ENCODE results near the gene NGEF. TPM values are rescaled to one million over a fixed set of nuclear protein-coding genes. Genes with fewer than 3 reads are reported as not detected.

NGEF gene
- total and polyA plus RNA-seq, 8 donors = 3.3 to 7.1 (median 5.4) TPM

DNA sequence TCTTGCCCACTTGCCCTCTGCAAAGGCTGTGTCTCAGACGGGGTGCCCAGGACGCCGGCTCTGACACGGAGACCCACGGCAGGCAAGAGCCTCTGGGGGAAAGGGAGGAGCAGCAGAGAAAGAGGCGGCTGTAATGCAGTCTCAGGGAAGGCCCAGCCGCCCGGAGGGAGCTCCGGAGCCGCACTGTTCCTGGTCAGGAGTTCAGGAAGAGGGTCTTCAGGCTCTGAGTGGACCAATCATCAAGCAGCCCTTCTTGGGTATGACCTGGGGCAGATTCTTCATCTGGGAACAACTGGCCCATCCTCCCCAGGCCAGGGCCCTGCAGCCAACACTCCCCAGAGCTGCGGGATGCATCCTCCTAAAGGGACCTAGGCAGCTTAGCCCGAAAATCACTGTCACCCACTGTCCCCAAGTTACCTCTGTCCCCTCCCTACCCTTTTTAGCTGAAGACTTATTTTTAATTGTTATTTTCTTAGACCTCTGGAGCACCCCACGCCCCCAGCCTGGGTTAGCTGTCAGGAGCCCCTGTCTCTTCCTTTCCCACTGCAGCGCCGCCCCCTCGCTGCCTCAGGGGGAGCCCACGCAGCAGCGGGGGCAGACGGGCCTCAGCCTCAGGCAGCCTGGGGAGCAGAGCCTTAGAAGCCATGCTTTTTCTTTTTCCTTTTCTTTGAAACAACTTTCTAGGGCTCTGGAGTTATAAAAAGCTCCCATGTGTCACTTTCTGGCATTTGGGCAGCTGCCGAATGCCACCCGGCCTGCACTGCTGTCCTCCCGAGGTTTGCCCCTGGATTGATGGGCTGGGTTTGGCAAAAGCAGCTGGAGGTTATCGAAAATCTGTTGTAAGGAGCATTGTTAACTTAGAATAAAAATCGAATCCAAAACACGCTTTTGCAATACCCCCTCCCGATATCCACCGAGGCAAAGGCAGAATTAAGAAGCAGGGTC, 18.8 kb upstream of the NGEF start:
- DNase-seq (peak in 1 of 6 donors; percentile 36), FAIRE-seq (no peak)
- H3K9me3 ChIP-seq = no peaks in the 10 kb centered on the region

DNA sequence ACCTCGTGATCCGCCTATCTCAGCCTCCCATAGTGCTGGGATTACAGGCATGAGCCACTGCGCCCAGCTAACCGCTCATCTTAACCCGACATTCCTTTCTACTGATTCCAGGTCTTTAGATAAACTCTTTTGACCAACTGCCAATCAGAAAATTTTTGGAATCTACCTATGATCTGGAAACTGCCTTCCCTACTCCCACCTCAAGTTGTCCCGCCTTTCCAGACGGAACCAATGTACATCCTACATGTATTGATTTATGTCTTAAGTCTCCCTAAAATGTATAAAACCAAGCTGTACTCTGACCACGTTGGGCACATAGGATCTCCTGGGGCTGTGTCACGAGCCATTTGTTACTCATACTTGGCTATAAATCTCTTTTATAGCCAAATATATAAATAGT, 16.3 kb upstream of the NGEF start:
- TF ChIP-seq, protein P1, sequence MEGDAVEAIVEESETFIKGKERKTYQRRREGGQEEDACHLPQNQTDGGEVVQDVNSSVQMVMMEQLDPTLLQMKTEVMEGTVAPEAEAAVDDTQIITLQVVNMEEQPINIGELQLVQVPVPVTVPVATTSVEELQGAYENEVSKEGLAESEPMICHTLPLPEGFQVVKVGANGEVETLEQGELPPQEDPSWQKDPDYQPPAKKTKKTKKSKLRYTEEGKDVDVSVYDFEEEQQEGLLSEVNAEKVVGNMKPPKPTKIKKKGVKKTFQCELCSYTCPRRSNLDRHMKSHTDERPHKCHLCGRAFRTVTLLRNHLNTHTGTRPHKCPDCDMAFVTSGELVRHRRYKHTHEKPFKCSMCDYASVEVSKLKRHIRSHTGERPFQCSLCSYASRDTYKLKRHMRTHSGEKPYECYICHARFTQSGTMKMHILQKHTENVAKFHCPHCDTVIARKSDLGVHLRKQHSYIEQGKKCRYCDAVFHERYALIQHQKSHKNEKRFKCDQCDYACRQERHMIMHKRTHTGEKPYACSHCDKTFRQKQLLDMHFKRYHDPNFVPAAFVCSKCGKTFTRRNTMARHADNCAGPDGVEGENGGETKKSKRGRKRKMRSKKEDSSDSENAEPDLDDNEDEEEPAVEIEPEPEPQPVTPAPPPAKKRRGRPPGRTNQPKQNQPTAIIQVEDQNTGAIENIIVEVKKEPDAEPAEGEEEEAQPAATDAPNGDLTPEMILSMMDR (IDR thresholded peaks at IDR 0.05) = no peak
- Histone ChIP-seq H3K27me3 (no peaks in the 10 kb centered on the region), H3K27ac (no peak overlapping the region), H3K4me1 (no peaks in the 10 kb centered on the region), H3K4me3 (no peak overlapping the region), H3K9me3 (no peaks in the 10 kb centered on the region), H3K36me3 (no peaks in the 10 kb centered on the region)
- intact Hi-C loops (cut with DNase I) = no loop called here
- FAIRE-seq = no peak
- DNase-seq = no peak
- ATAC-seq = no peak
- WGBS, 2 donors = 77 to 90% methylated on average over 9 of the region's 9 CpGs

More for the DNA sequence above, 18.8 kb upstream of the NGEF start:
- H3K36me3 ChIP-seq = no peaks in the 10 kb centered on the region
- H3K4me1 ChIP-seq = no peaks in the 10 kb centered on the region
- WGBS, 2 donors = 75 to 79% methylated on average over 27 of the region's 27 CpGs
- ATAC-seq = no peak
- TF ChIP-seq, protein P1 (IDR thresholded peaks at IDR 0.05) = no peak
- H3K4me3 ChIP-seq = no peak overlapping the region
- H3K27me3 ChIP-seq = no peaks in the 10 kb centered on the region
- no peak overlapping the region for H3K27ac ChIP-seq
- intact Hi-C loops (cut with DNase I) = loop anchor here in 1 of 3 donors (10.0 kb wide), 1 partner anchor 417 kb away; no protein-coding TSS in a partner anchor

DNA sequence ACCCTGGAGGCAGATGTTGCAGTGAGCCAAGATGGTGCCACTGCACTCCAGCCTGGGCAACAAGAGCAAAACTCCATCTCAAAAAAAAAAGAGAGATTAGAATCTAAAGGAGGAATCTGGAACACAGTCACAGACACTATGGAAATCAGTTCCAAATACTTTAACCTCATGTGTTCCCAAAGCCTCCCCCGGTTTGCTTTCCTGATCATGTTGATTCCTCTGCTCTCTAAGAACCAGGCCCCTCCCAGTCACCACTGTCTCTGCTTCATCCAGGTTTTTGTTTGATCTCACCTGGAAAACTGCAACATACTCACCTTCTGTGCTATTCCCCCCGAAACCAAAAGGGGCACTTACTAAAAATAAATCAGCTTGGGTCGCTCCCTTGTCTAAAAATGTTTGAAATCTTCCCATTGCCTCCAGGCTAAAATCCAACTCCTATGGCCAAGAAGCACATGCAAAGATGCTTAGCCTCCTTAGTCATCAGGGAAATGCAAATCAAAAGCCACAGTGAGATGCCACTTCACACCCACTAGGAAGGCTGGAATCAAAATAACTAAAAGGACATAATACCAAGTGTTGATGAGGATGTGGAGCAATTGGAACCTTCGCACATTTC, 13.2 kb upstream of the NGEF start:
- Histone ChIP-seq H3K4me1 (no peaks in the 10 kb centered on the region), H3K27ac (no peak overlapping the region), H3K36me3 (no peaks in the 10 kb centered on the region), H3K4me3 (no peak overlapping the region), H3K9me3 (no peaks in the 10 kb centered on the region), H3K27me3 (no peaks in the 10 kb centered on the region)
- 81 to 90% methylated on average over 4 of the region's 4 CpGs for WGBS, 2 donors
- DNase-seq (no peak), ATAC-seq (no peak), FAIRE-seq (no peak)
- intact Hi-C loops (cut with DNase I) = no loop called here
- TF ChIP-seq, protein P1 (IDR thresholded peaks at IDR 0.05) = no peak

DNA sequence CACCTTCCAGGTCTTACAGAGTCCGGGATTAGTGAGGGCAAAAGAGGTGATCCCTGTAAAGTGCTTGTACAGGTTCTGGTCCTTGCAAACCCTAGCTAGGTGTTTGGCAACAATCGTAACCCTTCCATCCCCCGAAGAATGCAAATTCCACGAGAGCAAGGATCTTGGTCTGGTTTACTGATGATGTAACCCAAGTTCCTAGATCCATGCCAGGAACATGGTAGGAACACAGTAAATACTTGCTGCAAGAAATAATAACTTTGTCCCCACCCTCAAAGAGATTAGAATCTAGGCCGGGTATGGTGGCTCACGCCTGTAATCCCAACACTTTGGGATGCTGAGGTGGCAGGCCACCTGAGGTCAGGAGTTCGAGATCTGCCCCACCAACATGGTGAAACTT, 12.7 kb upstream of the NGEF start:
- ATAC-seq = no peak
- intact Hi-C loops (cut with DNase I) = no loop called here
- TF ChIP-seq, protein P1 (IDR thresholded peaks at IDR 0.05) = no peak
- Histone ChIP-seq H3K36me3 (no peaks in the 10 kb centered on the region), H3K4me3 (no peak overlapping the region), H3K4me1 (no peaks in the 10 kb centered on the region), H3K27me3 (no peaks in the 10 kb centered on the region), H3K9me3 (no peaks in the 10 kb centered on the region), H3K27ac (no peak overlapping the region)
- no peak for DNase-seq
- no peak for FAIRE-seq
- 74 to 76% methylated on average over 7 of the region's 7 CpGs for WGBS, 2 donors
